Smooth muscle cell (in vitro differentiated cells): ENCODE results near the gene CCDC27. TPM values are rescaled to one million over a fixed set of nuclear protein-coding genes. Genes with fewer than 3 reads are reported as not detected.

Experiments
- DNase-seq: peaks from one replicate; lab custom pipeline; 2025; ENCODE audit not compliant: unreplicated experiment; lab: John Stamatoyannopoulos, UW
- H2AFZ ChIP-seq: fragments of 200-600 bp; sonication (generic); 2 replicates; pipeline ENCODE4 v1.6.0; 2016; ENCODE audit warnings: antibody characterized with exemption, low read depth, mild to moderate bottlenecking
- H3F3A ChIP-seq: fragments of 200-600 bp; sonication (generic); 2 replicates; pipeline ENCODE4 v1.6.0; 2017; ENCODE audit warnings: antibody characterized with exemption, low read depth
- H3K27ac ChIP-seq: fragments of 200-600 bp; sonication (generic); 2 replicates; pipeline ENCODE4 v1.5.1; 2016; ENCODE audit warnings: low read depth, mild to moderate bottlenecking
- H3K27me3 ChIP-seq: fragments of 200-600 bp; sonication (generic); 2 replicates; pipeline ENCODE4 v1.6.1; 2016; ENCODE audit warnings: low read depth, mild to moderate bottlenecking
- H3K36me3 ChIP-seq: fragments of 200-600 bp; sonication (generic); 2 replicates; pipeline ENCODE4 v1.5.1; 2016; ENCODE audit warnings: low read depth
- H3K4me1 ChIP-seq: fragments of 200-600 bp; sonication (generic); 2 replicates; pipeline ENCODE4 v1.5.1; 2016; ENCODE audit warnings: low read depth
- H3K4me2 ChIP-seq: fragments of 200-600 bp; sonication (generic); 2 replicates; pipeline ENCODE4 v1.6.0; 2016; ENCODE audit warnings: mild to moderate bottlenecking
- H3K4me3 ChIP-seq: fragments of 200-600 bp; sonication (generic); 2 replicates; pipeline ENCODE4 v1.5.1; 2016; ENCODE audit warnings: mild to moderate bottlenecking
- H3K79me2 ChIP-seq: fragments of 200-600 bp; sonication (generic); 2 replicates; pipeline ENCODE4 v1.6.0; 2016; ENCODE audit warnings: low read depth, mild to moderate bottlenecking
- H3K9ac ChIP-seq: fragments of 200-600 bp; sonication (generic); 2 replicates; pipeline ENCODE4 v1.6.0; 2016; ENCODE audit warnings: low read depth
- H3K9me3 ChIP-seq: fragments of 200-600 bp; sonication (generic); replicated peaks from 2 replicates; pipeline ENCODE4 v1.5.1; 2016; ENCODE audit warnings: low read depth
- H4K20me1 ChIP-seq: fragments of 200-600 bp; sonication (generic); 2 replicates; pipeline ENCODE4 v1.6.0; 2016; ENCODE audit warnings: low read depth
- WGBS: methylation state at CpG from one replicate; pipeline ENCODE4 v1.1.7; 2016; ENCODE audit warnings: low lambda C conversion rate; 5-methylcytosine and 5-hydroxymethylcytosine counted together
- polyA plus RNA-seq: library from polyadenylated mRNA; unstranded; fragments of >200 nt; fragmentation: Nextera tagmentation; extraction: Ambion mirVana; gene quantifications from 2 replicates; pipeline ENCODE4 v1.2.1, GENCODE V29; 2016
- total RNA-seq: library from RNA; depleted of rRNA; stranded (reverse); fragments of >200 nt; gene quantifications from 2 replicates; pipeline ENCODE4 v1.2.3, GENCODE V29; 2014
- TF ChIP-seq, protein P1 (sequence below): fragments of 200-600 bp; sonication (generic); IDR thresholded peaks from 2 replicates; pipeline ENCODE4 v1.5.1; 2017; ENCODE audit warnings: borderline replicate concordance, mild to moderate bottlenecking, antibody characterized with exemption; ENCODE audit not compliant: insufficient read depth, poor library complexity, severe bottlenecking

CCDC27 gene
- total and polyA plus RNA-seq, 2 experiments from 2014 or later: not detected

GRCh38 chr1:3711381-3711779 lies 40.9 kb upstream of the CCDC27 start:
- no peak overlapping the region for H3K4me2 ChIP-seq
- H3K9ac ChIP-seq: no peak overlapping the region
- no peaks in the 10 kb centered on the region for H3F3A ChIP-seq
- H2AFZ ChIP-seq: no peak overlapping the region
- H3K79me2 ChIP-seq: no peaks in the 10 kb centered on the region
- H3K27ac ChIP-seq: no peak overlapping the region
- no peaks in the 10 kb centered on the region for H3K36me3 ChIP-seq
- peaks cover 11% of the 10 kb centered on the region for H3K4me1 ChIP-seq
- DNase-seq: no peak
- H3K9me3 ChIP-seq: no peaks in the 10 kb centered on the region
- TF ChIP-seq, protein P1, sequence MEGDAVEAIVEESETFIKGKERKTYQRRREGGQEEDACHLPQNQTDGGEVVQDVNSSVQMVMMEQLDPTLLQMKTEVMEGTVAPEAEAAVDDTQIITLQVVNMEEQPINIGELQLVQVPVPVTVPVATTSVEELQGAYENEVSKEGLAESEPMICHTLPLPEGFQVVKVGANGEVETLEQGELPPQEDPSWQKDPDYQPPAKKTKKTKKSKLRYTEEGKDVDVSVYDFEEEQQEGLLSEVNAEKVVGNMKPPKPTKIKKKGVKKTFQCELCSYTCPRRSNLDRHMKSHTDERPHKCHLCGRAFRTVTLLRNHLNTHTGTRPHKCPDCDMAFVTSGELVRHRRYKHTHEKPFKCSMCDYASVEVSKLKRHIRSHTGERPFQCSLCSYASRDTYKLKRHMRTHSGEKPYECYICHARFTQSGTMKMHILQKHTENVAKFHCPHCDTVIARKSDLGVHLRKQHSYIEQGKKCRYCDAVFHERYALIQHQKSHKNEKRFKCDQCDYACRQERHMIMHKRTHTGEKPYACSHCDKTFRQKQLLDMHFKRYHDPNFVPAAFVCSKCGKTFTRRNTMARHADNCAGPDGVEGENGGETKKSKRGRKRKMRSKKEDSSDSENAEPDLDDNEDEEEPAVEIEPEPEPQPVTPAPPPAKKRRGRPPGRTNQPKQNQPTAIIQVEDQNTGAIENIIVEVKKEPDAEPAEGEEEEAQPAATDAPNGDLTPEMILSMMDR: no peak
- 86% methylated on average over 11 of the region's 11 CpGs for WGBS
- H3K27me3 ChIP-seq: peaks cover 20% of the 10 kb centered on the region
- H4K20me1 ChIP-seq: no peaks in the 10 kb centered on the region
- H3K4me3 ChIP-seq: no peak overlapping the region

- Histone ChIP-seq H3K4me1 (peaks cover 11% of the 10 kb centered on the region), H4K20me1 (no peaks in the 10 kb centered on the region), H3F3A (no peaks in the 10 kb centered on the region), H3K9ac (no peak overlapping the region), H3K4me3 (no peak overlapping the region), H3K4me2 (no peak overlapping the region), H3K79me2 (no peaks in the 10 kb centered on the region), H2AFZ (no peak overlapping the region), H3K27ac (no peak overlapping the region), H3K27me3 (peaks cover 20% of the 10 kb centered on the region), H3K36me3 (no peaks in the 10 kb centered on the region), H3K9me3 (no peaks in the 10 kb centered on the region)
- 64% methylated on average over 24 of the region's 24 CpGs for WGBS
- no peak for DNase-seq
- TF ChIP-seq, protein P1: no peak
Measured at GRCh38 chr1:3711780-3712451, 40.3 kb upstream of the CCDC27 start.

GRCh38 chr1:3712573-3713535 lies 39.4 kb upstream of the CCDC27 start:
- TF ChIP-seq, protein P1: no peak
- Histone ChIP-seq H2AFZ (no peak overlapping the region), H3K27ac (no peak overlapping the region)

More at GRCh38 chr1:3712573-3713535, 39.4 kb upstream of the CCDC27 start:
- Histone ChIP-seq H3K4me3 (no peak overlapping the region), H3K9ac (no peak overlapping the region), H3K4me1 (peaks cover 7% of the 10 kb centered on the region), H3K9me3 (no peaks in the 10 kb centered on the region), H3K79me2 (no peaks in the 10 kb centered on the region), H3K4me2 (no peak overlapping the region), H3K36me3 (no peaks in the 10 kb centered on the region), H4K20me1 (no peaks in the 10 kb centered on the region), H3K27me3 (peaks cover 15% of the 10 kb centered on the region), H3F3A (no peaks in the 10 kb centered on the region)
- 59% methylated on average over 16 of the region's 19 CpGs for WGBS
- no peak for DNase-seq
